Type B pancreatic cell (in vitro differentiated cells): Measurements from ENCODE around the gene RANBP1. TPM values are rescaled to one million over a fixed set of nuclear protein-coding genes. Genes with fewer than 3 reads are reported as not detected.

Experiments used
- DNase-seq: peaks from one replicate; pipeline ENCODE4 v3.0.0; 2021; ENCODE audit warnings: mixed read lengths; ENCODE audit not compliant: unreplicated experiment; ENCODE audit errors: extremely low spot score
- H3K27ac Mint-ChIP-seq: 2 replicates; pipeline ENCODE4 v1.8.0; 2021; ENCODE audit warnings: mild to moderate bottlenecking, mixed read lengths
- H3K27me3 Mint-ChIP-seq: 2 replicates; pipeline ENCODE4 v1.8.0; 2021; ENCODE audit warnings: mixed read lengths
- H3K36me3 Mint-ChIP-seq: 2 replicates; pipeline ENCODE4 v1.8.0; 2021; ENCODE audit warnings: mixed read lengths
- H3K4me1 Mint-ChIP-seq: one replicate; pipeline ENCODE4 v1.8.0; 2021; ENCODE audit warnings: mixed read lengths; ENCODE audit not compliant: unreplicated experiment
- H3K4me3 Mint-ChIP-seq: 2 replicates; pipeline ENCODE4 v1.8.0; 2021; ENCODE audit warnings: mild to moderate bottlenecking, mixed read lengths
- H3K9me3 Mint-ChIP-seq: 2 replicates; pipeline ENCODE4 v1.8.0; 2021; ENCODE audit warnings: mixed read lengths
- CTCF ChIP-seq: fragments of 200-600 bp; sonication (generic); conservative IDR thresholded peaks from 2 replicates; pipeline ENCODE4 v1.5.0; 2021; ENCODE audit warnings: antibody characterized with exemption, mild to moderate bottlenecking
- total RNA-seq: library from RNA; stranded (reverse); gene quantifications from 2 replicates; pipeline ENCODE4 v1.2.1, GENCODE V29; 2021; ENCODE audit warnings: low replicate concordance

The RANBP1 gene
- total RNA-seq, 1 donor from 2014 or later = 235 TPM

GRCh38 chr22:20116951-20117632, 1.2 kb downstream of the RANBP1 start, which contains the start of gene TRMT2A:
TRMT2A (minus strand) TSS chr22:20117226; CDS start chr22:20116906, 320 bp downstream.
- no peaks in the 10 kb centered on the region for H3K27me3 Mint-ChIP-seq
- H3K4me3 Mint-ChIP-seq = peak within 1 kb of the TSS; percentile 92
- DNase-seq = peak; percentile 99
- peak within 1 kb of the TSS; percentile 87 for H3K27ac Mint-ChIP-seq
- H3K36me3 Mint-ChIP-seq = peaks cover 9% of the 10 kb centered on the region
- TF ChIP-seq CTCF = peak; percentile 35
- peaks cover 5% of the 10 kb centered on the region for H3K4me1 Mint-ChIP-seq
- H3K9me3 Mint-ChIP-seq = no peaks in the 10 kb centered on the region

- peak overlapping the region; percentile 87 for H3K27ac Mint-ChIP-seq
- peak overlapping the region; percentile 92 for H3K4me3 Mint-ChIP-seq
- H3K9me3 Mint-ChIP-seq = no peaks in the 10 kb centered on the region
- H3K36me3 Mint-ChIP-seq = peaks cover 9% of the 10 kb centered on the region
- no peaks in the 10 kb centered on the region for H3K27me3 Mint-ChIP-seq
- TF ChIP-seq CTCF = no peak
- H3K4me1 Mint-ChIP-seq = peaks cover 5% of the 10 kb centered on the region
- no peak for DNase-seq
Observed at GRCh38 chr22:20117633-20118299, 1.9 kb downstream of the RANBP1 start.

GRCh38 chr22:20118300-20119020, 2.6 kb downstream of the RANBP1 start:
- Mint-ChIP-seq H3K36me3 (peaks cover 9% of the 10 kb centered on the region), H3K4me3 (peak overlapping the region; percentile 92), H3K27me3 (no peaks in the 10 kb centered on the region), H3K4me1 (peaks cover 5% of the 10 kb centered on the region), H3K9me3 (no peaks in the 10 kb centered on the region), H3K27ac (peak overlapping the region; percentile 87)
- DNase-seq = no peak
- TF ChIP-seq CTCF = no peak

- Mint-ChIP-seq H3K4me1 (peaks cover 5% of the 10 kb centered on the region), H3K27ac (no peak overlapping the region), H3K27me3 (no peaks in the 10 kb centered on the region), H3K9me3 (no peaks in the 10 kb centered on the region), H3K36me3 (peaks cover 6% of the 10 kb centered on the region), H3K4me3 (no peak overlapping the region)
- TF ChIP-seq CTCF = no peak
- no peak for DNase-seq
Observed at GRCh38 chr22:20121856-20122415, 6.0 kb downstream of the RANBP1 start.

- H3K36me3 Mint-ChIP-seq = peaks cover 6% of the 10 kb centered on the region
- H3K4me3 Mint-ChIP-seq = no peak overlapping the region
- H3K27ac Mint-ChIP-seq = no peak overlapping the region
- no peaks in the 10 kb centered on the region for H3K9me3 Mint-ChIP-seq
- H3K27me3 Mint-ChIP-seq = no peaks in the 10 kb centered on the region
- peaks cover 4% of the 10 kb centered on the region for H3K4me1 Mint-ChIP-seq
- no peak for DNase-seq
- no peak for TF ChIP-seq CTCF
Observed at GRCh38 chr22:20123366-20124082, 7.6 kb downstream of the RANBP1 start.
